B cell (primary cell): ENCODE results near the gene MAP4K4.

Experiments
- CTCF ChIP-seq: fragments of 200-600 bp; IDR thresholded peaks from one replicate; pipeline ENCODE4 v1.8.0; 2022; ENCODE audit warnings: antibody characterized with exemption, mild to moderate bottlenecking
- EZH2 ChIP-seq: IDR thresholded peaks from 2 replicates; pipeline ENCODE4 v1.6.1; 2012; ENCODE audit warnings: borderline replicate concordance, low read depth, mild to moderate bottlenecking, moderate library complexity, low read length; ENCODE audit not compliant: insufficient read depth, poor library complexity, severe bottlenecking

- TF ChIP-seq CTCF, result no peak
- no peak for TF ChIP-seq EZH2
Observed at GRCh38 chr2:101781791-101782426, 84.4 kb downstream of the MAP4K4 start.
